ENCODE results near the gene CREB5.

GRCh38 chr7:28815928-28816373, 403.6 kb downstream of the CREB5 start:
- TF ChIP-seq ZFP30 (CRISPR knock-in tag; IDR thresholded peaks at IDR 0.05) (no peak), TOX (CRISPR knock-in tag; IDR thresholded peaks at IDR 0.05; ENCODE audit: borderline replicate concordance) (no peak), CSDC2 (CRISPR knock-in tag; IDR thresholded peaks at IDR 0.05) (no peak), ARNTL (CRISPR knock-in tag; IDR thresholded peaks at IDR 0.05; ENCODE audit: borderline replicate concordance, low read depth) (no peak)

Data from SK-N-SH treated with all-trans-retinoic acid at 6 μM for 48 hours (cell line).